22Rv1 (cell line): ENCODE data around the gene TENM4.

ENCODE experiments used
- H3K27ac ChIP-seq: fragments of 450-650 bp; 2 replicates; pipeline ENCODE4 v1.5.1; 2017
- ZFX ChIP-seq: fragments of 450-650 bp; IDR thresholded peaks from 2 replicates; pipeline ENCODE4 v1.6.1; 2017; ENCODE audit warnings: antibody characterized with exemption, borderline replicate concordance
- TF ChIP-seq, protein P1 (sequence below): fragments of 450-650 bp; IDR thresholded peaks from 2 replicates; pipeline ENCODE4 v1.5.1; 2017; ENCODE audit warnings: mild to moderate bottlenecking

TENM4 gene

DNA sequence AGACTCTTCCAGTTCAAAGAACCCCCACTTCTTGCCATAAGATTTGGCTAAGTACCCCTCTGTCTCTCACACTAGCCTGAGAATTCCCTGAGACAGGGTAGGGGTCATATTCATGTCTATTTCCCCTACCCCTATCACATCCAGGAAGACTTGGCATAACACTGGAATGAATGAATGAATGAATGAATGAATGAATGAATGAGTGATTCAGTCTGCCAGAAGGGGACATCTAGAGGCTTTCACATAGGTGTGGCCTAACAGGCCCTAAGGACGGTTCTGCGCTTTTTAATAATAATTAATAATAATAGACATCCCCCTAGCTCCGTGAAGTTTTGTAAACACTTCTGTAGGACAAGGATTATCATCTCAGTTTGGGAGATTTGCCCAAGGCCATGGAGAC, 415.7 kb downstream of the TENM4 start:
- no peak for TF ChIP-seq ZFX
- TF ChIP-seq, protein P1, sequence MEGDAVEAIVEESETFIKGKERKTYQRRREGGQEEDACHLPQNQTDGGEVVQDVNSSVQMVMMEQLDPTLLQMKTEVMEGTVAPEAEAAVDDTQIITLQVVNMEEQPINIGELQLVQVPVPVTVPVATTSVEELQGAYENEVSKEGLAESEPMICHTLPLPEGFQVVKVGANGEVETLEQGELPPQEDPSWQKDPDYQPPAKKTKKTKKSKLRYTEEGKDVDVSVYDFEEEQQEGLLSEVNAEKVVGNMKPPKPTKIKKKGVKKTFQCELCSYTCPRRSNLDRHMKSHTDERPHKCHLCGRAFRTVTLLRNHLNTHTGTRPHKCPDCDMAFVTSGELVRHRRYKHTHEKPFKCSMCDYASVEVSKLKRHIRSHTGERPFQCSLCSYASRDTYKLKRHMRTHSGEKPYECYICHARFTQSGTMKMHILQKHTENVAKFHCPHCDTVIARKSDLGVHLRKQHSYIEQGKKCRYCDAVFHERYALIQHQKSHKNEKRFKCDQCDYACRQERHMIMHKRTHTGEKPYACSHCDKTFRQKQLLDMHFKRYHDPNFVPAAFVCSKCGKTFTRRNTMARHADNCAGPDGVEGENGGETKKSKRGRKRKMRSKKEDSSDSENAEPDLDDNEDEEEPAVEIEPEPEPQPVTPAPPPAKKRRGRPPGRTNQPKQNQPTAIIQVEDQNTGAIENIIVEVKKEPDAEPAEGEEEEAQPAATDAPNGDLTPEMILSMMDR = no peak
- no peak overlapping the region for H3K27ac ChIP-seq

DNA sequence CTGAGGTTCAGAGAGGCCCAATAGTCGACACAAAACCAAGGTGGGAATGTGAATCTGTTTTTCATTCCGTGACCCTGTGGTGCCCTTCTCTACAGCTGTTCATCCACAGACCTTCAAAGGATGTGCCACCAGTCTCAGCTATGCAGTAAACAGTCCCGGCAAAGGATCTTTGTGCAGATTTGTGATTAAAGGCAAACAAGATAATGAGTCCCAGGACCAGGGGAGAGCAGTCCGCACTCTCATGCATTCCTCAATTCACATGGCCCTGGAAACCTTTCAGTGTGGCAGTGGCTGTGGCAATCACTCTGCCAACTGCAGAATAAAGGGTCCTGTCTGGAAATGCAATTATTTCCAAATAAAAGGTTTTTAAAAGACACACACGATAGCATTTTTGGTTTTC, 418.6 kb downstream of the TENM4 start:
- no peak overlapping the region for H3K27ac ChIP-seq
- TF ChIP-seq, protein P1 = no peak
- no peak for TF ChIP-seq ZFX

DNA sequence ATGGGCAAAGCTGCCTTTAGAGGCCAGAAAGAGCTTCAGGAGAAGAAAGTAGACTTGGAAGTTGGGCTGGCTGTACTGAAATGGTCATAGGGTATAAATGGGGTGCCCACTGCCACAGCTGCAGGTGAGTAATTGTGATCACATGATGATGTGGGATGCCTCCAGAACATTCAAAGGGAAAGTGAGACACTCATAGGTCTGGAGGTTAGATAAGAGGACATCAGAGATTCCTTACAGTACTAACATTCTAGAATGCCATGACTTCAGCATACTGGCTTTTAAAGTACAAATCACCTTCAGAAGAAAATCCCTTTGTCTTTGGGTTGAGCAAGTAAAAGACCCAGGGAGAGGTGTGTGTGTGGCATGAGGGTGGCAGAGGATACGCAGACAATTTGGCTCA, 419.2 kb downstream of the TENM4 start:
- H3K27ac ChIP-seq = no peak overlapping the region
- TF ChIP-seq ZFX = no peak
- TF ChIP-seq, protein P1 = no peak

DNA sequence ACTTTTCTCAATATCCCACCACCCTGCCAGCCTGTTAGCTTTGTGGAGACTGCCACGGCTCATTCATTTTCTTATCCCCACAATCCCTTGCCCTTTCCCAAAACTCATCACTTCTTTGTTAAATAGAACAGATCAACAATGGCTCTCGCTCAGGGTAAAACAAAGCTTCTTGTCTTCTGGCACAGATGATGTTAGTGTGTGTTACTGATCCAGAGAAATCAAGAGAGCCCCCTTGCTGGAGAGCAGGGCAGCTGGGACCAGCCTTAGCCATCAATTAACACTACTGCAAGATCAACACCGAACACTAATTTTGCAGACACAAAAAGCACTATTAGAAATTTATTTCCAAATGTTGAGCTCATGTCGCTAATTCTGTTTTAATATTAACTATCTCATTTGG, 420.9 kb downstream of the TENM4 start:
- TF ChIP-seq, protein P1 = no peak
- TF ChIP-seq ZFX = no peak
- no peak overlapping the region for H3K27ac ChIP-seq

DNA sequence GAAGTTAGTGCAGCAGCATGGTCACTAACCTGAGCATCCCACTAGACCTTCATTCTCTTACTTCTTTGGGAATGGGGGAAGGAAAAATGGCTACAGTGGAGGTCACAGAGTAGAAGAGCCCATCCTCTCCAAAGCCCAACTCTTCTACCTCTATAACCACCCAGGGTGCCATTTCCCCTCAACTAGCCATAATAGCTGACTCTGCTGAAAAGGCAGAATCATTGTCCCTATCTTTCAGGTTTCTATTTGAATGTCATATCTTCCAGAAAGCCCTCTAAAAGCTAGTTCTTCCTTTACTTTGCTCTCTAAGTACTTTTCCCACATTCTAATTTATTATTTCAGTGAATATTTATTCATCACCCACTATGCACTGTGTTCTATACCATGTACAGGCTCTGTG, 421.6 kb downstream of the TENM4 start:
- no peak for TF ChIP-seq ZFX
- TF ChIP-seq, protein P1 = no peak
- no peak overlapping the region for H3K27ac ChIP-seq

DNA sequence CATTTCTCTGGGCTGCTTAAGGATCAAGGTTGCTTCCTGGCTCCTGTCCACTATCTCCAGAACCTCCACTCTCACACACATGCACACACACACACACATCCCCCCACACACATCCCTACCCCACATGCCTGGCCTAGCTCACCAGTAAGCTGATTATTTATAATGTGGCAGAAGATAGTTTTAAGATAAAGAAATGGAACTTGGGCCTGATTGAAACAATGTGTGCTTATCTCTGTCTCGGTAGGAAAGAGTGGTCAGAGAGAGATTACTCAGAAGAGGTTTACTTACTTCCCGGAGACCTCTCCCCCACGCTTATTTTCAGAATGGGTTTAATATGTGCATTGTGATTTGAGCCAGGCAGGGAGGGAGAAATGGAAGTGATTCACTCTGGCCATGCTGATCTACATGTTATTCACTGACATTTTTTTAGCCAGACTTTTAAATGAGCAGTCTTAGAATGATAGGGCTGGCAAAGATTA, 422.4 kb downstream of the TENM4 start:
- TF ChIP-seq ZFX = no peak
- TF ChIP-seq, protein P1 = no peak
- no peak overlapping the region for H3K27ac ChIP-seq

DNA sequence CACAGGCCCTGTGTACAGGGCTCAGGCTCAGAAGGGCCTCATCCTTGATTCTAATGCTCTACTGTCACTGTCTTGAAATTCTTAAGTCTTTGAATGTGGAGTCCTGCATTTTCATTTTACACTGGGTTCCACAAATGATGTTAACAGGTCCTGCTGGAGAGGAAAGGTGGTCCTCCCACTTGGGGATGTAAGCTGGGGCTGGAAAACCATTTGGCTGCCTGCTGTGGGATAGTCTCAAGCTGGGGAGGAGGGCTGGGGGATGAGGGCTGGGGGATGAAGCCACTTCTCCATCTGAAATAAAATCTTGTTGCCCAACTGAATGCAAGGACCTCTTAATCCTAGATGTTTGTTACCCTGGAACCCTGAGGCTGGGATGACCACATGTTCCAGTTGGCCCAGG, 423.0 kb downstream of the TENM4 start:
- H3K27ac ChIP-seq = no peak overlapping the region
- TF ChIP-seq, protein P1 = no peak
- no peak for TF ChIP-seq ZFX
